A549 (cell line): ENCODE measurements around the gene R3HDM2. TPM values are rescaled to one million over a fixed set of nuclear protein-coding genes. Genes with fewer than 3 reads are reported as not detected.

Experiments
- ATAC-seq, 2 experiments: fragments of 200-7000 bp in 1 of 2; fragments of >200 bp in 1 of 2; cut with Nextera tagmentation in 1 of 2; cut with Tn5 transposase in 1 of 2; 3 replicates each; pipeline versions ENCODE4 v1.8.0 to v1.9.1; 2018 to 2020; ENCODE audit warnings: mild to moderate bottlenecking in 1 of 2, moderate library complexity in 1 of 2
- CTCF ChIA-PET: fragments of 300-600 bp; sonication (Branson Sonifier 250); formaldehyde crosslinking; extraction: SDS; loops from one replicate; lab custom pipeline; 2021; ENCODE audit warnings: antibody characterized with exemption, inconsistent platforms; lab: Yijun Ruan, JAX
- POLR2A ChIA-PET: fragments of 350-600 bp; formaldehyde crosslinking; extraction: SDS; loops from one replicate; lab custom pipeline; 2021; ENCODE audit warnings: antibody characterized with exemption, inconsistent platforms; lab: Yijun Ruan, JAX
- DNase-seq, 2 experiments: peaks; one replicate each; pipeline versions ENCODE4 v3.0.0 to v3.0.0-alpha.2; 2011 to 2016; ENCODE audit warnings: low read depth in 1 of 2, low spot score in 1 of 2
- FAIRE-seq: peaks from 2 replicates; lab custom pipeline; 2011; peaks lifted over from hg19 to GRCh38; lab: Jason Lieb, UNC
- H3K27ac ChIP-seq, 2 experiments: fragments of >200 bp; sonication (Bioruptor Twin); formaldehyde crosslinking; 3 replicates each; pipeline ENCODE4 v1.5.1; 2016 to 2017
- H3K4me1 ChIP-seq: fragments of >200 bp; sonication (Bioruptor Twin); formaldehyde crosslinking; 3 replicates; pipeline ENCODE4 v1.6.1; 2016
- H3K4me2 ChIP-seq: fragments of >200 bp; sonication (Bioruptor Twin); formaldehyde crosslinking; 3 replicates; pipeline ENCODE4 v1.6.1; 2016
- H3K4me3 ChIP-seq: fragments of >200 bp; sonication (Bioruptor Twin); formaldehyde crosslinking; 3 replicates; pipeline ENCODE4 v1.5.1; 2016
- H3K9me3 ChIP-seq: fragments of >200 bp; sonication (Bioruptor Twin); formaldehyde crosslinking; 3 replicates; pipeline ENCODE4 v1.6.1; 2016
- CBX8 ChIP-seq: fragments of 200-600 bp; sonication (generic); IDR thresholded peaks from 2 replicates; pipeline ENCODE4 v1.6.1; 2016
- CEBPB ChIP-seq, 2 experiments: fragments of >200 bp in 1 of 2; sonication (Bioruptor Twin) in 1 of 2; formaldehyde crosslinking in 1 of 2; IDR thresholded peaks; 2 replicates each; pipeline ENCODE4 v1.6.1; 2012 to 2016
- CHD2 ChIP-seq: fragments of 150-350 bp; IDR thresholded peaks from 2 replicates; pipeline ENCODE4 v1.6.1; 2014; ENCODE audit warnings: low read length; ENCODE audit not compliant: partially characterized antibody
- EP300 ChIP-seq, 2 experiments: fragments of >200 bp; sonication (Bioruptor Twin); formaldehyde crosslinking; IDR thresholded peaks; 2 replicates in 1 of 2; 3 replicates in 1 of 2; pipeline ENCODE4 v1.6.1; 2016 to 2017
- GATA3 ChIP-seq: IDR thresholded peaks from 2 replicates; pipeline ENCODE4 v1.6.1; 2012; ENCODE audit warnings: borderline replicate concordance
- HEYL ChIP-seq: fragments of 250-450 bp; sonication (Bioruptor Pico); IDR thresholded peaks from 2 replicates; pipeline ENCODE4 v1.8.0; 2021; ENCODE audit warnings: mild to moderate bottlenecking, moderate library complexity
- HOXB13 ChIP-seq: fragments of 250-450 bp; sonication (Bioruptor Pico); IDR thresholded peaks from 2 replicates; pipeline ENCODE4 v1.5.0; 2020; ENCODE audit warnings: low read depth, mild to moderate bottlenecking, moderate library complexity
- HOXB5 ChIP-seq: fragments of 250-450 bp; sonication (Bioruptor Pico); IDR thresholded peaks from 2 replicates; pipeline ENCODE4 v1.5.0; 2020; ENCODE audit warnings: mild to moderate bottlenecking, moderate library complexity
- MAX ChIP-seq: IDR thresholded peaks from 2 replicates; pipeline ENCODE4 v1.6.1; 2012
- NR3C1 ChIP-seq: fragments of >200 bp; sonication (Bioruptor Twin); formaldehyde crosslinking; IDR thresholded peaks from 3 replicates; pipeline ENCODE4 v1.6.1; 2017
- POLR2A ChIP-seq: IDR thresholded peaks from 2 replicates; pipeline ENCODE4 v1.6.1; 2012; ENCODE audit warnings: mild to moderate bottlenecking, low read length
- POLR2AphosphoS2 ChIP-seq: conservative IDR thresholded peaks from 2 replicates; pipeline ENCODE4 v1.6.1; 2012; ENCODE audit warnings: low read length, improper control_type of control experiment, inconsistent platforms
- RAD21 ChIP-seq, 2 experiments: fragments of >200 bp in 1 of 2; sonication (Bioruptor Twin) in 1 of 2; formaldehyde crosslinking in 1 of 2; IDR thresholded peaks in 1 of 2; conservative IDR thresholded peaks in 1 of 2; 2 replicates in 1 of 2; 3 replicates in 1 of 2; pipeline ENCODE4 v1.6.1; 2012 to 2018; ENCODE audit warnings: inconsistent platforms in 1 of 2
- RARB ChIP-seq: fragments of 250-450 bp; sonication (Bioruptor Pico); IDR thresholded peaks from 2 replicates; pipeline ENCODE4 v1.8.0; 2021; ENCODE audit warnings: mild to moderate bottlenecking, moderate library complexity
- RFX5 ChIP-seq: fragments of 450-650 bp; IDR thresholded peaks from 2 replicates; pipeline ENCODE4 v1.7.1; 2014; ENCODE audit warnings: antibody characterized with exemption, mild to moderate bottlenecking, moderate library complexity
- RNF2 ChIP-seq: fragments of 200-600 bp; sonication (generic); IDR thresholded peaks from 2 replicates; pipeline ENCODE4 v1.6.1; 2016; ENCODE audit warnings: low read depth, mild to moderate bottlenecking, antibody characterized with exemption, moderate library complexity, borderline replicate concordance
- SREBF2 ChIP-seq: fragments of 450-650 bp; IDR thresholded peaks from 2 replicates; pipeline ENCODE4 v1.6.1; 2014; ENCODE audit warnings: mild to moderate bottlenecking, moderate library complexity
- TP53 ChIP-seq: fragments of 250-450 bp; sonication (Bioruptor Pico); IDR thresholded peaks from 2 replicates; pipeline ENCODE4 v1.5.0; 2021; ENCODE audit warnings: mild to moderate bottlenecking, moderate library complexity
- ZC3H11A ChIP-seq: fragments of 450-650 bp; IDR thresholded peaks from 2 replicates; pipeline ENCODE4 v1.6.1; 2014; ENCODE audit warnings: antibody characterized with exemption, mild to moderate bottlenecking
- ZSCAN20 ChIP-seq: fragments of 250-450 bp; sonication (Bioruptor Pico); IDR thresholded peaks from 2 replicates; pipeline ENCODE4 v1.8.0; 2022; ENCODE audit warnings: mild to moderate bottlenecking, moderate library complexity
- WGBS: methylation state at CpG from one replicate; pipeline ENCODE4 v1.1.6; 2017; ENCODE audit errors: missing lambda C conversion rate; 5-methylcytosine and 5-hydroxymethylcytosine counted together
- polyA plus RNA-seq, 4 experiments: library from polyadenylated mRNA; depleted of rRNA in 3 of 4; stranded (reverse); fragments of >200 nt; fragmentation: RNase III in 1 of 4; extraction: RNeasy Plus Mini Kit Qiagen cat#74134 plus additional on column Dnase treatment in 1 of 4; gene quantifications; 2 replicates in 3 of 4; 3 replicates in 1 of 4; pipeline ENCODE4 v1.2.3, GENCODE V29; 2011 to 2017
- TF ChIP-seq, protein P1 (sequence below): fragments of 150-350 bp; IDR thresholded peaks from 2 replicates; pipeline ENCODE4 v1.6.1; 2014; ENCODE audit warnings: low read depth, mild to moderate bottlenecking, low read length
- TF ChIP-seq, protein P2 (sequence below): fragments of >200 bp; sonication (Bioruptor Twin); formaldehyde crosslinking; IDR thresholded peaks from 3 replicates; pipeline ENCODE4 v1.6.1; 2016

The R3HDM2 gene
- polyA plus RNA-seq, 2 of the 4 experiments (the other 2 are of a cell fraction) = 14.0 to 30.6 TPM

GRCh38 chr12:57255916-57256315, 174.9 kb downstream of the R3HDM2 start:
- H3K4me2 ChIP-seq = no peak overlapping the region
- no peak overlapping the region for H3K4me3 ChIP-seq
- H3K4me1 ChIP-seq = no peaks in the 10 kb centered on the region
- H3K27ac ChIP-seq = no peak overlapping the region
- POLR2A ChIA-PET = no interaction called here
- TF ChIP-seq CBX8 = no peak
- no peak for TF ChIP-seq SREBF2
- TF ChIP-seq, protein P1, sequence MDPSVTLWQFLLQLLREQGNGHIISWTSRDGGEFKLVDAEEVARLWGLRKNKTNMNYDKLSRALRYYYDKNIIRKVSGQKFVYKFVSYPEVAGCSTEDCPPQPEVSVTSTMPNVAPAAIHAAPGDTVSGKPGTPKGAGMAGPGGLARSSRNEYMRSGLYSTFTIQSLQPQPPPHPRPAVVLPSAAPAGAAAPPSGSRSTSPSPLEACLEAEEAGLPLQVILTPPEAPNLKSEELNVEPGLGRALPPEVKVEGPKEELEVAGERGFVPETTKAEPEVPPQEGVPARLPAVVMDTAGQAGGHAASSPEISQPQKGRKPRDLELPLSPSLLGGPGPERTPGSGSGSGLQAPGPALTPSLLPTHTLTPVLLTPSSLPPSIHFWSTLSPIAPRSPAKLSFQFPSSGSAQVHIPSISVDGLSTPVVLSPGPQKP = no peak
- no peak for TF ChIP-seq CEBPB (IDR thresholded peaks at IDR 0.05)
- TF ChIP-seq HEYL (CRISPR knock-in tag) = no peak
- TF ChIP-seq, all 56 proteins: peak for 0
- ATAC-seq (no peak), DNase-seq (no peak), FAIRE-seq (no peak)
- 87% methylated on average over 6 of the region's 6 CpGs for WGBS
- no peaks in the 10 kb centered on the region for H3K9me3 ChIP-seq
- CTCF ChIA-PET = interaction anchor here (0.7 to 2.2 kb wide), 6 partner anchors 8 to 207 kb away, joined by 3 to 13 read pairs (median 5); no protein-coding TSS in a partner anchor

DNA sequence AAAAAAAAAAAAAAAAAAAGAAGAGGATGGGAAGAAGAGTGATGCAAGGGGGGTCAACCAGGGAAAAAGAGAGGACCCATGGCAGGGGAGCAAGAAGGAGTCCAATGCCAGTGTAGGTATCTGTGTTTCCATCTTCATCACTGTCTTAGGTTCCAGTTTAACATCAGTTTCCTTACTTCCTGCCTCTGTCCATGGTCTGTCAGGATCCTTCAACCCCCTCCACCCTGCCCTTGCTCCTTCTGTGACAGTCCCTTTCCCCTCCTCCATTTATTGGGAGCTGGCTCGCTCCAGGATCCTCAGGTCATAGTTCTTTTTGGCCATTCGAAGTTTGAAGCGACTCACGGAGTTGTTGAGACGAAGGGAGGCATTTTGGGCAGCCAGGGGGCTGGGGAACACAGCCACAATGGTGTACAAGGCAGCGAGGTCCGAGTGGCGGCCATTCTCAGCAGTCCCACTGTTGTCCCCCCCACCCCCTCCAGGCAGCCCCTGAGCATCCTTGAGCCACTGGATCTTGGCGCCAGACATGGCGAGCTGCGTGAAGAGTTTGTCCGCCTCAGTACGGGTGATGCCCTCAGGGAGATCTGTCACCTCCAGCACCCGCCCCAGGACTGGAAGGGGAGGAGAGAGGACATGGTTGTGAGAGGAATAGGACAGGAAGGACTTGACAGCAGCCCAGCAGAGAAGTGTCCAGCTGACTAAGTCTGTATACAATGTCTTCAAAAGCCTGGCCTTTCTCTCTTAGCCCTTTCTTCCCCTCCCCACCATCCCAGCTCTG, 176.2 kb downstream of the R3HDM2 start:
- POLR2A ChIA-PET = no interaction called here
- CTCF ChIA-PET = interaction anchor here (0.6 to 2.1 kb wide), 11 partner anchors 9 to 208 kb away, joined by 3 to 15 read pairs (median 3); no protein-coding TSS in a partner anchor
- FAIRE-seq (no peak), ATAC-seq (no peak; a peak in 1 of 6 replicates), DNase-seq (no peak)
- WGBS = 90% methylated on average over 14 of the region's 14 CpGs
- no peak for TF ChIP-seq NR3C1
- no peak for TF ChIP-seq GATA3
- no peak for TF ChIP-seq EP300 (IDR thresholded peaks at IDR 0.05)
- no peak for TF ChIP-seq HOXB5 (CRISPR knock-in tag)
- no peak for TF ChIP-seq MAX
- no peak for TF ChIP-seq POLR2AphosphoS2
- TF ChIP-seq ZC3H11A = no peak
- no peak for TF ChIP-seq HOXB13 (CRISPR knock-in tag)
- TF ChIP-seq, protein P1 = no peak
- H3K4me1 ChIP-seq = no peaks in the 10 kb centered on the region
- H3K4me3 ChIP-seq = no peak overlapping the region
- H3K4me2 ChIP-seq = no peak overlapping the region
- no peak overlapping the region for H3K27ac ChIP-seq
- no peaks in the 10 kb centered on the region for H3K9me3 ChIP-seq

- Histone ChIP-seq H3K27ac (no peak within 1 kb of the TSS), H3K9me3 (no peaks in the 10 kb centered on the region), H3K4me2 (no peak within 1 kb of the TSS), H3K4me1 (no peaks in the 10 kb centered on the region)
- DNase-seq (no peak), ATAC-seq (no peak), FAIRE-seq (no peak)
- POLR2A ChIA-PET = no interaction called here
- no peak for TF ChIP-seq CHD2
- TF ChIP-seq POLR2A = no peak
- TF ChIP-seq RNF2 = no peak
- TF ChIP-seq RARB = no peak
- TF ChIP-seq RAD21 (conservative IDR thresholded peaks at IDR 0.05 in 1 of 2, IDR thresholded peaks at IDR 0.05 in 1 of 2) = no peak
- no peak for TF ChIP-seq TP53 (CRISPR knock-in tag)
- TF ChIP-seq, protein P2, sequence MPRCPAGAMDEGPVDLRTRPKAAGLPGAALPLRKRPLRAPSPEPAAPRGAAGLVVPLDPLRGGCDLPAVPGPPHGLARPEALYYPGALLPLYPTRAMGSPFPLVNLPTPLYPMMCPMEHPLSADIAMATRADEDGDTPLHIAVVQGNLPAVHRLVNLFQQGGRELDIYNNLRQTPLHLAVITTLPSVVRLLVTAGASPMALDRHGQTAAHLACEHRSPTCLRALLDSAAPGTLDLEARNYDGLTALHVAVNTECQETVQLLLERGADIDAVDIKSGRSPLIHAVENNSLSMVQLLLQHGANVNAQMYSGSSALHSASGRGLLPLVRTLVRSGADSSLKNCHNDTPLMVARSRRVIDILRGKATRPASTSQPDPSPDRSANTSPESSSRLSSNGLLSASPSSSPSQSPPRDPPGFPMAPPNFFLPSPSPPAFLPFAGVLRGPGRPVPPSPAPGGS = no peak
- no peak for TF ChIP-seq ZSCAN20 (CRISPR knock-in tag)
- TF ChIP-seq RFX5 = no peak
- TF ChIP-seq SREBF2 = no peak
- TF ChIP-seq, all 56 proteins: peak for 0
- 77% methylated on average over 7 of the region's 7 CpGs for WGBS
- CTCF ChIA-PET = interaction anchor here (0.6 to 12.1 kb wide), 7 partner anchors 11 to 369 kb away, joined by 4 to 131 read pairs (median 23); no protein-coding TSS in a partner anchor
- H3K4me3 ChIP-seq = no peak within 1 kb of the TSS
Observed at GRCh38 chr12:57250956-57251355, 179.9 kb downstream of the R3HDM2 start, which contains the start of gene STAC3. STAC3 (minus strand) TSS chr12:57251187; CDS start chr12:57249636, 1,551 bp downstream.
